OCI-LY7 (cell line): Measurements from ENCODE around the gene SOD3. TPM values are rescaled to one million over a fixed set of nuclear protein-coding genes. Genes with fewer than 3 reads are reported as not detected.

Source experiments
- BruUV-seq: library from RNA; stranded (reverse); fragments of 400-500 nt; replicated peaks from 2 replicates; lab custom pipeline; 2021; lab: Mats Ljungman, UMichigan
- CTCF ChIA-PET: fragments of 300-600 bp; sonication (Branson Sonifier 250); formaldehyde crosslinking; loops from one replicate; lab custom pipeline; 2022; ENCODE audit warnings: antibody characterized with exemption; ENCODE audit not compliant: unreplicated experiment; lab: Charles Lee
- POLR2A ChIA-PET: fragments of 300-600 bp; sonication (Branson Sonifier 250); formaldehyde crosslinking; loops from one replicate; lab custom pipeline; 2022; ENCODE audit warnings: antibody characterized with exemption; lab: Charles Lee
- DNase-seq: peaks from one replicate; pipeline ENCODE4 v3.0.0-alpha.2; 2015; ENCODE audit warnings: low spot score
- H2AFZ ChIP-seq: fragments of 200-600 bp; sonication (generic), shearing (Covaris generic); 2 replicates; pipeline ENCODE4 v1.6.1; 2014; ENCODE audit warnings: mild to moderate bottlenecking, antibody characterized with exemption, low read length, moderate library complexity
- H3K27ac ChIP-seq: fragments of 200-600 bp; sonication (generic); 2 replicates; pipeline ENCODE4 v1.5.1; 2014; ENCODE audit warnings: mixed run types, low read depth, mild to moderate bottlenecking, moderate library complexity, low read length, inconsistent platforms; ENCODE audit not compliant: poor library complexity, severe bottlenecking
- H3K36me3 ChIP-seq: fragments of 200-600 bp; sonication (generic); 2 replicates; pipeline ENCODE4 v1.6.1; 2014; ENCODE audit warnings: mild to moderate bottlenecking, antibody characterized with exemption, low read length, moderate library complexity, mixed read lengths; ENCODE audit not compliant: insufficient read depth
- H3K4me1 ChIP-seq: fragments of 200-600 bp; sonication (generic); 2 replicates; pipeline ENCODE4 v1.5.1; 2014; ENCODE audit warnings: mild to moderate bottlenecking, low read length; ENCODE audit not compliant: insufficient read depth, poor library complexity, severe bottlenecking
- H3K4me2 ChIP-seq: fragments of 200-600 bp; sonication (generic); 2 replicates; pipeline ENCODE4 v1.6.1; 2014; ENCODE audit warnings: mild to moderate bottlenecking, low read length
- H3K4me3 ChIP-seq: fragments of 200-600 bp; sonication (generic); 2 replicates; pipeline ENCODE4 v1.5.1; 2014; ENCODE audit warnings: mild to moderate bottlenecking, low read depth, low read length; ENCODE audit not compliant: poor library complexity, severe bottlenecking
- H3K79me2 ChIP-seq: fragments of 200-600 bp; sonication (generic); 2 replicates; pipeline ENCODE4 v1.6.1; 2016; ENCODE audit warnings: low read depth, mild to moderate bottlenecking, low read length, moderate library complexity, mixed read lengths; ENCODE audit not compliant: insufficient read depth
- H3K9me2 ChIP-seq: fragments of 200-600 bp; sonication (generic); 2 replicates; pipeline ENCODE4 v1.6.1; 2016; ENCODE audit warnings: mild to moderate bottlenecking, low read length, mixed read lengths; ENCODE audit not compliant: insufficient read depth
- H3K9me3 ChIP-seq: fragments of 200-600 bp; sonication (generic); 2 replicates; pipeline ENCODE4 v1.6.1; 2014; ENCODE audit warnings: mild to moderate bottlenecking, mixed run types, low read length, mixed read lengths
- H4K20me1 ChIP-seq: fragments of 200-600 bp; sonication (generic); 2 replicates; pipeline ENCODE4 v1.6.1; 2014; ENCODE audit warnings: mild to moderate bottlenecking, antibody characterized with exemption, low read length, moderate library complexity, mixed read lengths; ENCODE audit not compliant: insufficient read depth
- EZH2phosphoT487 ChIP-seq: fragments of 200-600 bp; sonication (generic); IDR thresholded peaks from 2 replicates; pipeline ENCODE4 v1.6.1; 2018; ENCODE audit warnings: low read depth, borderline replicate concordance, mild to moderate bottlenecking, mixed run types, antibody characterized with exemption, low read length, moderate library complexity, mixed read lengths
- intact Hi-C: fragments of 100-400 bp; cut with micrococcal nuclease; formaldehyde crosslinking; loops from one replicate; pipeline ENCODE4 v1.10.0; 2022; ENCODE audit not compliant: unreplicated experiment
- total RNA-seq, 2 experiments: library from RNA; depleted of rRNA in 1 of 2; stranded (reverse); fragments of >200 nt in 1 of 2; shearing (Covaris generic) in 1 of 2; gene quantifications; 2 replicates each; pipeline ENCODE4 v1.2.3, GENCODE V29; 2014 to 2022
- TF ChIP-seq, protein P1 (sequence below): fragments of 200-600 bp; sonication (generic); conservative IDR thresholded peaks from 2 replicates; pipeline ENCODE4 v1.5.1; 2014; ENCODE audit warnings: mild to moderate bottlenecking, antibody characterized with exemption, low read length, moderate library complexity, mixed read lengths

Gene SOD3
- total RNA-seq, 2 experiments from 2014 or later, result not detected

DNA sequence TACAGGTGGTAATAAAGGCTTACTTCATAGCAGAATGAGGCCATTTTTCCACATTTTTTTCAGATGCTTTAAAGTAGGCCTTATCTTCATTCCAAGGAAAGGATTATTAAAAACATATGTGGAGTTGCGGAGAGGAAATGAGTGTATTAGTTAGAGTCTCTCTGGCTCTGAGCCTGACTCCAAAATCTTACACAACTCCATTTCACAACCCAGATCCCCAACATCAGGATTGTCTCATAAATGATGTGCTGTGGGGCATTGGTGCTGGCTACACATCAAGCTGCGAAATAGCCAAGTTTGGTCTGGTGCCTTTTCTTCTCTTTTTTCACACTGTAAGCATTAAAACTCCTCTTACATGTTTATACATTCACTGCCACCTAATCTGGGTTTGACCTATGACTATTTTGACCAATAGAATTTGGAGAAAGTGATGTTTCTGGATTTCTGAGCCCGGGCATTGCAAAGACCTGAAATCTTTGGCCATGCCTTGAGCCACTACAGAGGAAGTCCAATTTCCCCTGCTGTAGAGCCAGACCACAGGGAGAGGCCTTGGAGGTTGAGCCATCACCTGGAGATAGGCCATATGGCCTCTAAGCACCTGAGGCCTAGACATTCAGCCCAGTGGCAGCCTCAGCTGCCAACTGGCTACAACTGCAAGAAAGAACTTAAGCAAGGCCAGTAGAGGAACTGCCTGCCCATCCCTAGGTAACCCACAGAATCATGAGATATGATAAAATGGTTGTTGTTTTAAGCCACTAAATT lies 16.7 kb upstream of the SOD3 start:
- Histone ChIP-seq H3K4me3 (no peak overlapping the region), H3K9me2 (no peaks in the 10 kb centered on the region), H3K9me3 (no peaks in the 10 kb centered on the region), H2AFZ (no peak overlapping the region), H3K4me2 (no peak overlapping the region), H3K27ac (no peak overlapping the region), H3K36me3 (no peaks in the 10 kb centered on the region), H4K20me1 (no peaks in the 10 kb centered on the region), H3K4me1 (no peaks in the 10 kb centered on the region), H3K79me2 (no peaks in the 10 kb centered on the region)
- ChIA-PET CTCF (no interaction called here), POLR2A (interaction anchor here (0.7 kb wide), 1 partner anchor 137 kb away, joined by 3 read pairs; no protein-coding TSS in a partner anchor)
- intact Hi-C loops, result no loop called here
- TF ChIP-seq, protein P1, sequence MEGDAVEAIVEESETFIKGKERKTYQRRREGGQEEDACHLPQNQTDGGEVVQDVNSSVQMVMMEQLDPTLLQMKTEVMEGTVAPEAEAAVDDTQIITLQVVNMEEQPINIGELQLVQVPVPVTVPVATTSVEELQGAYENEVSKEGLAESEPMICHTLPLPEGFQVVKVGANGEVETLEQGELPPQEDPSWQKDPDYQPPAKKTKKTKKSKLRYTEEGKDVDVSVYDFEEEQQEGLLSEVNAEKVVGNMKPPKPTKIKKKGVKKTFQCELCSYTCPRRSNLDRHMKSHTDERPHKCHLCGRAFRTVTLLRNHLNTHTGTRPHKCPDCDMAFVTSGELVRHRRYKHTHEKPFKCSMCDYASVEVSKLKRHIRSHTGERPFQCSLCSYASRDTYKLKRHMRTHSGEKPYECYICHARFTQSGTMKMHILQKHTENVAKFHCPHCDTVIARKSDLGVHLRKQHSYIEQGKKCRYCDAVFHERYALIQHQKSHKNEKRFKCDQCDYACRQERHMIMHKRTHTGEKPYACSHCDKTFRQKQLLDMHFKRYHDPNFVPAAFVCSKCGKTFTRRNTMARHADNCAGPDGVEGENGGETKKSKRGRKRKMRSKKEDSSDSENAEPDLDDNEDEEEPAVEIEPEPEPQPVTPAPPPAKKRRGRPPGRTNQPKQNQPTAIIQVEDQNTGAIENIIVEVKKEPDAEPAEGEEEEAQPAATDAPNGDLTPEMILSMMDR, result no peak
- TF ChIP-seq EZH2phosphoT487, result no peak
- BruUV-seq, result no TSS peak
- DNase-seq, result no peak

GRCh38 chr4:24780936-24781495 lies 14.4 kb upstream of the SOD3 start:
- BruUV-seq, result no TSS peak
- intact Hi-C loops, result no loop called here
- no peaks in the 10 kb centered on the region for H3K9me3 ChIP-seq
- no peaks in the 10 kb centered on the region for H3K36me3 ChIP-seq
- no peak overlapping the region for H3K27ac ChIP-seq
- CTCF ChIA-PET, result no interaction called here
- no peak overlapping the region for H3K4me3 ChIP-seq
- no peak for TF ChIP-seq EZH2phosphoT487
- TF ChIP-seq, protein P1, result no peak
- no peak overlapping the region for H3K4me2 ChIP-seq
- no peaks in the 10 kb centered on the region for H4K20me1 ChIP-seq
- POLR2A ChIA-PET, result no interaction called here
- H3K9me2 ChIP-seq, result no peaks in the 10 kb centered on the region
- H2AFZ ChIP-seq, result no peak overlapping the region
- no peak for DNase-seq
- no peaks in the 10 kb centered on the region for H3K4me1 ChIP-seq
- no peaks in the 10 kb centered on the region for H3K79me2 ChIP-seq
